ENCODE data around the gene CCDC68. TPM values are rescaled to one million over a fixed set of nuclear protein-coding genes. Genes with fewer than 3 reads are reported as not detected.

CCDC68 gene
- total RNA-seq, 2 experiments from 2014 or later: not detected

DNA sequence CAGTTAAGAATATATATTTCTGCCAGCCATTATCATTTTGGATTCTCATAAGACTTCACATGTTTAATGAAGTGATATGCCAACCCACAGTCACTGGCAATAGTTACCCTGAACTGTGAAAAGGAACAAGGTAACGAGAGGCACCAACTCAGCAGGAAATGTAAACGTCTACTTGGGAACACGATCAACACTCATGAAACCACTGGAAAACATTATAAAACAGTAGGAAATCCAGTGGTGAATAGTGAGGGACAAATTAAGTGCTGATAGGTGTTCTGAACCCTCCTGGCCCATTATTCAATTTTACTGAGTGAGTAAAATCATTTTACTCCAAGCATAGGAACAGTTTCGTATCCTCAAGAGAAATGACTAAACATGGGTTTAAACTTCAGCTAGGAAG is 17.1 kb downstream of the CCDC68 start:
- intact Hi-C loops (cut with micrococcal nuclease): loop anchor here (10.0 kb wide), 1 partner anchor 237 kb away; no protein-coding TSS in a partner anchor
- no peaks in the 10 kb centered on the region for H3K9me3 Mint-ChIP-seq
- H3K27me3 Mint-ChIP-seq: no peaks in the 10 kb centered on the region
- no peak overlapping the region for H3K4me3 Mint-ChIP-seq
- no peak for DNase-seq
- H3K4me1 Mint-ChIP-seq (ENCODE audit: low read depth): peaks cover 13% of the 10 kb centered on the region
- ATAC-seq: no peak
- no peak for TF ChIP-seq CTCF (IDR thresholded peaks at IDR 0.05)
- no peaks in the 10 kb centered on the region for H3K36me3 Mint-ChIP-seq (ENCODE audit: low read depth)
- CTCF ChIA-PET: no interaction called here
- POLR2A ChIA-PET: no interaction called here
- H3K27ac Mint-ChIP-seq: no peak overlapping the region

GRCh38 chr18:54939361-54939917 is 19.8 kb downstream of the CCDC68 start:
- Mint-ChIP-seq H3K27me3 (no peaks in the 10 kb centered on the region), H3K9me3 (no peaks in the 10 kb centered on the region), H3K4me1 (ENCODE audit: low read depth) (no peaks in the 10 kb centered on the region), H3K27ac (no peak overlapping the region), H3K36me3 (ENCODE audit: low read depth) (no peaks in the 10 kb centered on the region), H3K4me3 (no peak overlapping the region)
- no peak for ATAC-seq
- no peak for TF ChIP-seq CTCF (IDR thresholded peaks at IDR 0.05)
- ChIA-PET POLR2A (interaction anchor here (0.6 kb wide), 1 partner anchor 82 kb away, joined by 5 read pairs; no protein-coding TSS in a partner anchor), CTCF (no interaction called here)
- DNase-seq: no peak
- intact Hi-C loops (cut with micrococcal nuclease): no loop called here

GRCh38 chr18:54938506-54938905 is 20.8 kb downstream of the CCDC68 start:
- ChIA-PET CTCF (no interaction called here), POLR2A (no interaction called here)
- Mint-ChIP-seq H3K27me3 (no peaks in the 10 kb centered on the region), H3K9me3 (no peaks in the 10 kb centered on the region), H3K4me3 (no peak overlapping the region), H3K36me3 (ENCODE audit: low read depth) (no peaks in the 10 kb centered on the region), H3K27ac (no peak overlapping the region), H3K4me1 (ENCODE audit: low read depth) (no peaks in the 10 kb centered on the region)
- no peak for ATAC-seq
- DNase-seq: no peak
- intact Hi-C loops (cut with micrococcal nuclease): no loop called here
- no peak for TF ChIP-seq CTCF (IDR thresholded peaks at IDR 0.05)

GRCh38 chr18:54932472-54932871 is 26.8 kb downstream of the CCDC68 start:
- intact Hi-C loops (cut with micrococcal nuclease): no loop called here
- Mint-ChIP-seq H3K9me3 (no peaks in the 10 kb centered on the region), H3K27me3 (no peaks in the 10 kb centered on the region), H3K4me3 (no peak overlapping the region), H3K36me3 (ENCODE audit: low read depth) (no peaks in the 10 kb centered on the region), H3K27ac (no peak overlapping the region), H3K4me1 (ENCODE audit: low read depth) (no peaks in the 10 kb centered on the region)
- POLR2A ChIA-PET: no interaction called here
- TF ChIP-seq CTCF (IDR thresholded peaks at IDR 0.05): no peak
- CTCF ChIA-PET: no interaction called here
- DNase-seq (no peak), ATAC-seq (no peak)

- intact Hi-C loops (cut with micrococcal nuclease): no loop called here
- POLR2A ChIA-PET: no interaction called here
- TF ChIP-seq CTCF (IDR thresholded peaks at IDR 0.05): no peak
These were observed 28.1 kb downstream of the CCDC68 start for GRCh38 chr18:54931152-54931551.

More at GRCh38 chr18:54931152-54931551, 28.1 kb downstream of the CCDC68 start:
- H3K27ac Mint-ChIP-seq: no peak overlapping the region
- no peaks in the 10 kb centered on the region for H3K4me1 Mint-ChIP-seq (ENCODE audit: low read depth)
- CTCF ChIA-PET: no interaction called here
- no peaks in the 10 kb centered on the region for H3K27me3 Mint-ChIP-seq
- no peak overlapping the region for H3K4me3 Mint-ChIP-seq
- no peak for ATAC-seq
- DNase-seq: no peak
- H3K9me3 Mint-ChIP-seq: no peaks in the 10 kb centered on the region
- no peaks in the 10 kb centered on the region for H3K36me3 Mint-ChIP-seq (ENCODE audit: low read depth)
